ENCODE measurements around the gene SLC46A3.

- TF ChIP-seq CTCF (IDR thresholded peaks at IDR 0.05; ENCODE audit: poor library complexity) (no peak), EZH2 (IDR thresholded peaks at IDR 0.05; ENCODE audit: borderline replicate concordance) (no peak), EZH2phosphoT487 (IDR thresholded peaks at IDR 0.05; ENCODE audit: low read depth, severe bottlenecking, unreplicated experiment) (no peak)
These were observed 68.5 kb downstream of the SLC46A3 start for GRCh38 chr13:28650284-28650683.

All from hepatocyte (in vitro differentiated cells).